ENCODE measurements around the gene SLC24A1. TPM values are rescaled to one million over a fixed set of nuclear protein-coding genes. Genes with fewer than 3 reads are reported as not detected.

The SLC24A1 gene
- total RNA-seq, 2 experiments from 2014 or later: 4.8 to 21.6 TPM

GRCh38 chr15:65598468-65598867, 23.3 kb upstream of the SLC24A1 start:
- H3K9me3 ChIP-seq (ENCODE audit: low read length): no peaks in the 10 kb centered on the region
- H3K9me2 ChIP-seq (ENCODE audit: insufficient read depth, low read length): no peaks in the 10 kb centered on the region
- DNase-seq (ENCODE audit: low spot score): no peak
- H3K4me3 ChIP-seq (ENCODE audit: low read depth, low read length, poor library complexity, severe bottlenecking): no peak overlapping the region
- intact Hi-C loops (cut with micrococcal nuclease; ENCODE audit: unreplicated experiment): no loop called here
- H4K20me1 ChIP-seq (ENCODE audit: insufficient read depth, low read length): no peaks in the 10 kb centered on the region
- BruUV-seq (replicated peaks): TSS peak; percentile 29
- H3K79me2 ChIP-seq (ENCODE audit: insufficient read depth, low read depth, low read length): no peaks in the 10 kb centered on the region
- CTCF ChIA-PET (ENCODE audit: unreplicated experiment): no interaction called here
- no peak overlapping the region for H2AFZ ChIP-seq (ENCODE audit: low read length)
- H3K4me2 ChIP-seq (ENCODE audit: low read length): no peak overlapping the region
- no peaks in the 10 kb centered on the region for H3K4me1 ChIP-seq (ENCODE audit: insufficient read depth, low read length, poor library complexity, severe bottlenecking)
- H3K36me3 ChIP-seq (ENCODE audit: insufficient read depth, low read length): peaks cover 89% of the 10 kb centered on the region
- POLR2A ChIA-PET: interaction anchor here (0.6 kb wide), 1 partner anchor 104 kb away, joined by 5 read pairs; no protein-coding TSS in a partner anchor
- TF ChIP-seq CTCF (conservative IDR thresholded peaks at IDR 0.05; ENCODE audit: low read length) (no peak), EZH2phosphoT487 (IDR thresholded peaks at IDR 0.05; ENCODE audit: borderline replicate concordance, low read depth, low read length) (no peak)
- no peak overlapping the region for H3K27ac ChIP-seq (ENCODE audit: low read depth, low read length, poor library complexity, severe bottlenecking)

GRCh38 chr15:65599677-65600076, 22.1 kb upstream of the SLC24A1 start:
- Histone ChIP-seq H4K20me1 (ENCODE audit: insufficient read depth, low read length) (no peaks in the 10 kb centered on the region), H3K27ac (ENCODE audit: low read depth, low read length, poor library complexity, severe bottlenecking) (no peak overlapping the region), H3K4me3 (ENCODE audit: low read depth, low read length, poor library complexity, severe bottlenecking) (no peak overlapping the region), H3K9me3 (ENCODE audit: low read length) (no peaks in the 10 kb centered on the region), H3K9me2 (ENCODE audit: insufficient read depth, low read length) (no peaks in the 10 kb centered on the region), H3K4me2 (ENCODE audit: low read length) (no peak overlapping the region), H3K4me1 (ENCODE audit: insufficient read depth, low read length, poor library complexity, severe bottlenecking) (no peaks in the 10 kb centered on the region), H2AFZ (ENCODE audit: low read length) (no peak overlapping the region), H3K36me3 (ENCODE audit: insufficient read depth, low read length) (peaks cover 91% of the 10 kb centered on the region), H3K79me2 (ENCODE audit: insufficient read depth, low read depth, low read length) (no peaks in the 10 kb centered on the region)
- POLR2A ChIA-PET: no interaction called here
- TF ChIP-seq EZH2phosphoT487 (IDR thresholded peaks at IDR 0.05; ENCODE audit: borderline replicate concordance, low read depth, low read length) (no peak), CTCF (conservative IDR thresholded peaks at IDR 0.05; ENCODE audit: low read length) (no peak)
- no peak for DNase-seq (ENCODE audit: low spot score)
- CTCF ChIA-PET (ENCODE audit: unreplicated experiment): interaction anchor here (0.6 kb wide), 1 partner anchor 313 kb away, joined by 3 read pairs; no protein-coding TSS in a partner anchor
- intact Hi-C loops (cut with micrococcal nuclease; ENCODE audit: unreplicated experiment): no loop called here
- BruUV-seq (replicated peaks): no TSS peak

- Histone ChIP-seq H3K4me3 (ENCODE audit: low read depth, low read length, poor library complexity, severe bottlenecking) (no peak overlapping the region), H3K9me3 (ENCODE audit: low read length) (no peaks in the 10 kb centered on the region), H3K36me3 (ENCODE audit: insufficient read depth, low read length) (peaks cover 74% of the 10 kb centered on the region), H3K79me2 (ENCODE audit: insufficient read depth, low read depth, low read length) (peaks cover 10% of the 10 kb centered on the region; the same call in 1 of the 2 replicates), H3K4me1 (ENCODE audit: insufficient read depth, low read length, poor library complexity, severe bottlenecking) (no peaks in the 10 kb centered on the region), H3K9me2 (ENCODE audit: insufficient read depth, low read length) (no peaks in the 10 kb centered on the region), H3K27ac (ENCODE audit: low read depth, low read length, poor library complexity, severe bottlenecking) (no peak overlapping the region), H3K4me2 (ENCODE audit: low read length) (no peak overlapping the region), H4K20me1 (ENCODE audit: insufficient read depth, low read length) (no peaks in the 10 kb centered on the region), H2AFZ (ENCODE audit: low read length) (no peak overlapping the region)
- ChIA-PET POLR2A (interaction anchor here (0.7 to 1.3 kb wide), 2 partner anchors 24 to 332 kb away, joined by 3 read pairs; no protein-coding TSS in a partner anchor), CTCF (ENCODE audit: unreplicated experiment) (no interaction called here)
- no peak for DNase-seq (ENCODE audit: low spot score)
- intact Hi-C loops (cut with micrococcal nuclease; ENCODE audit: unreplicated experiment): no loop called here
- BruUV-seq (replicated peaks): no TSS peak
- no peak for TF ChIP-seq EZH2phosphoT487 (IDR thresholded peaks at IDR 0.05; ENCODE audit: borderline replicate concordance, low read depth, low read length)
- no peak for TF ChIP-seq CTCF (conservative IDR thresholded peaks at IDR 0.05; ENCODE audit: low read length)
These were observed 18.6 kb upstream of the SLC24A1 start for GRCh38 chr15:65603134-65603533.
